ENCODE data around the gene RAI14.

RAI14 gene

DNA sequence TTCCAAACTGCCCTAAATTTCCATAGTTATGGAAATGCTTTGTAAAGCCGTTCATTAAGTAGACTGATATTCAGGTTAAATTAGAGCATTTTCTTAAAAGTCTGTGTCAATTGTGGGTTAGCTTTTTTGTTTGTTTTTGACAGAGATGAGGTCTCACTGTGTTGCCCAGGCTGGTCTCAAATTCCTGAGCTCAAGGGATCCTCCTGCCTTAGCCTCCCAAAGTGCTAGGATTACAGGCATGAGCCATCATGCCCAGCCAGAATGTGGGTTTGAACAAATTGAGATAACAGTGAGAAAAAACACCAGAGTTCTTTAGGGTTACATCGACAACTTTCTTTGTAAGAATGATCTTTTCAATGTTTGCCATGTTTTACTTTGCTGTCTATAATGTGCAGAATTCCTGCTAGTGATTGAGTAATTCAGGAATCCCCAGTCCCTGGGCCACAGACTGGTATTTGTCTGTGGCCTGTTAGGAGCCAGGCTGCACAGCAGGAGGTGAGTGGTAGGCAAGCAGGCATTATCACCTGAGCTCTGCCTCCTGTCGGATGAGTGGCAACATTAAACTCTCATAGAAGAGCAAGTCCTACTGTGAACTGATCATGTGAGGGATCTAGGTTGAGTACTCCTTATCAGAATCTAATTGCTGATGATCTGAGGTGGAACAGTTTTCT lies 80.5 kb downstream of the RAI14 start:
- no peak for DNase-seq (ENCODE audit: extremely low spot score)
- ChIA-PET POLR2A (no interaction called here), CTCF (no interaction called here)
- TF ChIP-seq L3MBTL2 (conservative IDR thresholded peaks at IDR 0.05) (no peak), FOXK2 (IDR thresholded peaks at IDR 0.05) (no peak), FOXM1 (IDR thresholded peaks at IDR 0.05; ENCODE audit: borderline replicate concordance) (no peak), BHLHE40 (IDR thresholded peaks at IDR 0.05; ENCODE audit: borderline replicate concordance) (no peak), ZNF384 (IDR thresholded peaks at IDR 0.05) (no peak), SP1 (IDR thresholded peaks at IDR 0.05) (no peak), FOXA1 (IDR thresholded peaks at IDR 0.05) (no peak), ARNT (IDR thresholded peaks at IDR 0.05) (no peak), HDGF (IDR thresholded peaks at IDR 0.05; ENCODE audit: borderline replicate concordance) (no peak), CTBP1 (IDR thresholded peaks at IDR 0.05; ENCODE audit: borderline replicate concordance) (no peak)
- TF ChIP-seq, protein P1, sequence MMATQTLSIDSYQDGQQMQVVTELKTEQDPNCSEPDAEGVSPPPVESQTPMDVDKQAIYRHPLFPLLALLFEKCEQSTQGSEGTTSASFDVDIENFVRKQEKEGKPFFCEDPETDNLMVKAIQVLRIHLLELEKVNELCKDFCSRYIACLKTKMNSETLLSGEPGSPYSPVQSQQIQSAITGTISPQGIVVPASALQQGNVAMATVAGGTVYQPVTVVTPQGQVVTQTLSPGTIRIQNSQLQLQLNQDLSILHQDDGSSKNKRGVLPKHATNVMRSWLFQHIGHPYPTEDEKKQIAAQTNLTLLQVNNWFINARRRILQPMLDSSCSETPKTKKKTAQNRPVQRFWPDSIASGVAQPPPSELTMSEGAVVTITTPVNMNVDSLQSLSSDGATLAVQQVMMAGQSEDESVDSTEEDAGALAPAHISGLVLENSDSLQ (IDR thresholded peaks at IDR 0.05): no peak

DNA sequence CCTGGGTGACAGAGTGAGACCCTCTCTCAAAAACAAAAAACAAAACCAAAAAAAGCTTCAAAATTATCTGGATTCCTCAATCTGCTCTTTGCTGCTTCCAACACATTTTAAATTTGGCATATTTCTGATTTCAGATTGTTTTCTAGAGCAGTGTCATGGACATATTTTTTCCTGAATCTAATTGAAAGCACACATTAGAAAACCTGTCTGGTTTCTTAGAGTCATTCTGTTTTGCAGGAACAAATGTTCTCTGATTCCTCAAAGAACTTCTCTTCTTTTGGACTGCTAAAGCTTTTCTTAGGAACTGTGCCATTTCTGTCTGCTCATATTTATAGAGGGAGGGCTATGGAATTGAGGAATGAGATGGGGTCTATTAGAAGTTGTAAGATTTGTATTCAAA lies 81.6 kb downstream of the RAI14 start:
- POLR2A ChIA-PET: no interaction called here
- no peak for DNase-seq (ENCODE audit: extremely low spot score)
- TF ChIP-seq BHLHE40 (IDR thresholded peaks at IDR 0.05; ENCODE audit: borderline replicate concordance) (no peak), ZNF384 (IDR thresholded peaks at IDR 0.05) (no peak), LEF1 (IDR thresholded peaks at IDR 0.05; ENCODE audit: borderline replicate concordance) (no peak), ARNT (IDR thresholded peaks at IDR 0.05) (no peak), FOXA1 (IDR thresholded peaks at IDR 0.05) (no peak), HDGF (IDR thresholded peaks at IDR 0.05; ENCODE audit: borderline replicate concordance) (no peak), NFRKB (IDR thresholded peaks at IDR 0.05) (no peak), L3MBTL2 (conservative IDR thresholded peaks at IDR 0.05) (no peak), FOXK2 (IDR thresholded peaks at IDR 0.05) (no peak), CTBP1 (IDR thresholded peaks at IDR 0.05; ENCODE audit: borderline replicate concordance) (no peak), SP1 (IDR thresholded peaks at IDR 0.05) (no peak), FOXM1 (IDR thresholded peaks at IDR 0.05; ENCODE audit: borderline replicate concordance) (no peak), TARDBP (IDR thresholded peaks at IDR 0.05) (no peak), SUZ12 (IDR thresholded peaks at IDR 0.05) (no peak), ELF4 (IDR thresholded peaks at IDR 0.05) (no peak)
- TF ChIP-seq, protein P1 (IDR thresholded peaks at IDR 0.05): no peak
- CTCF ChIA-PET: interaction anchor here (1.3 kb wide), 1 partner anchor 50 kb away, joined by 3 read pairs; no protein-coding TSS in a partner anchor

DNA sequence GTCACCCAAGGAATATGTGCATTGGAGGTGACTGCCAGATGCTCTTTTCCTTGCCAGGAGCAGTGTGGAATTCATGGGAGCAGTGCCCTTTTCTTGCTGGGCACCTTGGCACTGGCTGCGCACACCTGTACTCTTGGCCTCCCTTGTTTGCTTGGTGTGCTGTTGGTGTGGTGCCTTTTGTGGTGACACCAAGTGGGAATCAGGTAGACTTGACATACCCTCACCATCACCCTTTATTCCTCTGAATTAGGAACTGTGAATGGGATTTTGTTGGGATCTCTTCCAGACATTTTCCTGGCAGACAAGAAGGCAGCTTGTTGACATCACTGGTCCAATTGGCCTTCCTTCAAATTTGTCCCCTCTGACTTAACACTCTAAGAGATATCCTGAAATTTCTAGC lies 82.3 kb downstream of the RAI14 start:
- ChIA-PET POLR2A (no interaction called here), CTCF (interaction anchor here (1.0 to 1.3 kb wide), 2 partner anchors 9 to 51 kb away, joined by 3 read pairs; no protein-coding TSS in a partner anchor)
- TF ChIP-seq HDGF (IDR thresholded peaks at IDR 0.05; ENCODE audit: borderline replicate concordance) (no peak), L3MBTL2 (conservative IDR thresholded peaks at IDR 0.05) (no peak)
- no peak for DNase-seq (ENCODE audit: extremely low spot score)

DNA sequence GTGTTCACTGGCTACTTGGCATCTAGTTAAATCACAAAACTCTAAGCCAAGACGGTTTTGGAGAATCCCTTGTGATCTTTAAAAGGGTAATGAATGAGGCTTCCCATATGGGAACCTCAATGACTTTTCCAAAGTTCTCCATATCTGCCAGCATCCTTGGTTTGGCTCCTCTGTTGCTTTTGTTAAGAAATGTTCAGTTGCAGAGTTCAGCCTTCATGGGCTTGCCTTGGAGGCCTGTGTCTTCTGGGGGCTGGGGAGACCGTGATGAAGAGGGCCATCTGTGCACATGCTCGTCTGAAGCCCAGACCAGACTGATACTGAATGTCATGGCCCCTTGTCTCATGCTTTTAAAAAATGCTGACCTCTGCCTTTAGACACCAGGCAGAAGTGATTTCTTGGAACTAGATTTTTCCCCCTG lies 84.3 kb downstream of the RAI14 start:
- POLR2A ChIA-PET: no interaction called here
- DNase-seq (ENCODE audit: extremely low spot score): no peak
- TF ChIP-seq FOXK2 (IDR thresholded peaks at IDR 0.05): no peak
- TF ChIP-seq SP1 (IDR thresholded peaks at IDR 0.05): no peak
- TF ChIP-seq, protein P1 (IDR thresholded peaks at IDR 0.05): no peak
- TF ChIP-seq ARNT (IDR thresholded peaks at IDR 0.05): no peak
- TF ChIP-seq TARDBP (IDR thresholded peaks at IDR 0.05): no peak
- no peak for TF ChIP-seq SUZ12 (IDR thresholded peaks at IDR 0.05)
- no peak for TF ChIP-seq CTBP1 (IDR thresholded peaks at IDR 0.05; ENCODE audit: borderline replicate concordance)
- TF ChIP-seq FOXM1 (IDR thresholded peaks at IDR 0.05; ENCODE audit: borderline replicate concordance): no peak
- TF ChIP-seq ELF4 (IDR thresholded peaks at IDR 0.05): no peak
- TF ChIP-seq NFRKB (IDR thresholded peaks at IDR 0.05): no peak
- no peak for TF ChIP-seq BHLHE40 (IDR thresholded peaks at IDR 0.05; ENCODE audit: borderline replicate concordance)
- no peak for TF ChIP-seq HDGF (IDR thresholded peaks at IDR 0.05; ENCODE audit: borderline replicate concordance)
- no peak for TF ChIP-seq FOXA1 (IDR thresholded peaks at IDR 0.05)
- no peak for TF ChIP-seq L3MBTL2 (conservative IDR thresholded peaks at IDR 0.05)
- no peak for TF ChIP-seq ZNF384 (IDR thresholded peaks at IDR 0.05)
- no peak for TF ChIP-seq LEF1 (IDR thresholded peaks at IDR 0.05; ENCODE audit: borderline replicate concordance)
- CTCF ChIA-PET: no interaction called here

DNA sequence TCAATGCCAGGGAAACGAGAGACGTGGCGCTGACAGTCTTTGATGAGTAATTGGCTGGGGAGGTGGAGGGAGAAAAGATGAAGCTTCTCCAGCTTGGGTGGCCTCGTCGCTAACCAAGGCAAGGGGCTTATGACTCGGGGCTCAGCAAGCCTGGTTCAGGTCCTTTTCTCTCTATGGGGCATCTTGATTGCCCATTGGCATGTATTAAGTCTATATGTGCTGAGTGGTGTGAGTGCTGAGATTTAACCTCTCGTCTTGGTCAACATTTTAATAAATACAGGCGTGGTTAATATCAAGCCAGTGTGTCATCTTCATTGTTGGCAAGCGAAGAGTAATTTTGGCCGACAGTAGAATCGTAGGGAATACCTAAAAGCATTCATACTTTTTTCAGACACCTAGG lies 85.9 kb downstream of the RAI14 start:
- TF ChIP-seq L3MBTL2 (conservative IDR thresholded peaks at IDR 0.05): no peak
- no peak for TF ChIP-seq BHLHE40 (IDR thresholded peaks at IDR 0.05; ENCODE audit: borderline replicate concordance)
- no peak for TF ChIP-seq TARDBP (IDR thresholded peaks at IDR 0.05)
- TF ChIP-seq SP1 (IDR thresholded peaks at IDR 0.05): no peak
- TF ChIP-seq CTBP1 (IDR thresholded peaks at IDR 0.05; ENCODE audit: borderline replicate concordance): no peak
- no peak for TF ChIP-seq FOXM1 (IDR thresholded peaks at IDR 0.05; ENCODE audit: borderline replicate concordance)
- no peak for TF ChIP-seq HDGF (IDR thresholded peaks at IDR 0.05; ENCODE audit: borderline replicate concordance)
- no peak for TF ChIP-seq SUZ12 (IDR thresholded peaks at IDR 0.05)
- no peak for TF ChIP-seq NFRKB (IDR thresholded peaks at IDR 0.05)
- no peak for TF ChIP-seq ARNT (IDR thresholded peaks at IDR 0.05)
- TF ChIP-seq, protein P1 (IDR thresholded peaks at IDR 0.05): no peak
- TF ChIP-seq LEF1 (IDR thresholded peaks at IDR 0.05; ENCODE audit: borderline replicate concordance): no peak
- TF ChIP-seq ELF4 (IDR thresholded peaks at IDR 0.05): no peak
- no peak for TF ChIP-seq ZNF384 (IDR thresholded peaks at IDR 0.05)
- TF ChIP-seq FOXK2 (IDR thresholded peaks at IDR 0.05): no peak
- CTCF ChIA-PET: no interaction called here
- no peak for DNase-seq (ENCODE audit: extremely low spot score)
- POLR2A ChIA-PET: no interaction called here

Measured in HEK293T (cell line).